GM19043 (cell line): ENCODE data around the gene ADARB1.

Source experiments
- ATAC-seq: cut with Tn5 transposase; IDR thresholded peaks from one replicate; pipeline ENCODE4 v1.9.1; 2021; ENCODE audit warnings: low read depth; ENCODE audit not compliant: unreplicated experiment

The ADARB1 gene

DNA sequence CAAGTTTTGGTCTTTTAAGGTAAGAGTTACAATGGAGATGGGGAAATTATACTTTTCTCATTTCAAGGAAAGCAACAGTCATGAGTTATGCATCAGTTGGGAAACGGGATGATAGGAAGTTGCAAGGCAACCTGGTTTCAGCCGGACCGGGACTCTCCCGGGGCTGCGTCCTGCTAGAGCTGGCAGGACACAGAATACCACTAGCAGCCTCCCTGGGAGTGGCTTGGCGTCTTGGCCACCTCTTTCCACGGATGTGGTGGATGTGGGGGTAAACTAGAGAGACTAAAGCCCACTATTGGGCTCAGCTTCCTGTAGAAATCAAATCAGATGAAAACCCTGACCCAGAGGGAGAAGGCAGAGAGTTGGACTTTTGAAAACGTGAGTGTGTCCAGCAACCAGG is 71.9 kb downstream of the ADARB1 start:
- no peak for ATAC-seq

DNA sequence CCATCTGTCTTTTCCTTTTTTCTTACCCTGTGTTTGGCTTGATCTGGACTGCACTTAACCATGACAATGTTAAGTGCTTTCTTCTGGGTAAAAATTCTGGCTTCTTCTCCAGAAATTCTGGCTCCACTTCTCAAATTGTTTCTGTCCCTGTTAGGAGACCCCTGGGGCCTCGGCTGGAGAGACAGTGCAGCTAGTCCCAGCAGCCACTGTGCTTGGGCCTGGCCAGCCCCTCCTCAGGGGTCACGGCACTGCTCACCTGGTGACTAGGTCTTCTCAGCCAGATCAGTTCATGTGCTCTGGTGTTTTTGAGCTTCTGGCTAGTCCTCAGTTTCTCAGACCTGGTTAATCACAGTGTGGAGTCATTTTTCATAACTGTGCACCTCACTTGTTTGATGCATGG is 72.4 kb downstream of the ADARB1 start:
- ATAC-seq = no peak

DNA sequence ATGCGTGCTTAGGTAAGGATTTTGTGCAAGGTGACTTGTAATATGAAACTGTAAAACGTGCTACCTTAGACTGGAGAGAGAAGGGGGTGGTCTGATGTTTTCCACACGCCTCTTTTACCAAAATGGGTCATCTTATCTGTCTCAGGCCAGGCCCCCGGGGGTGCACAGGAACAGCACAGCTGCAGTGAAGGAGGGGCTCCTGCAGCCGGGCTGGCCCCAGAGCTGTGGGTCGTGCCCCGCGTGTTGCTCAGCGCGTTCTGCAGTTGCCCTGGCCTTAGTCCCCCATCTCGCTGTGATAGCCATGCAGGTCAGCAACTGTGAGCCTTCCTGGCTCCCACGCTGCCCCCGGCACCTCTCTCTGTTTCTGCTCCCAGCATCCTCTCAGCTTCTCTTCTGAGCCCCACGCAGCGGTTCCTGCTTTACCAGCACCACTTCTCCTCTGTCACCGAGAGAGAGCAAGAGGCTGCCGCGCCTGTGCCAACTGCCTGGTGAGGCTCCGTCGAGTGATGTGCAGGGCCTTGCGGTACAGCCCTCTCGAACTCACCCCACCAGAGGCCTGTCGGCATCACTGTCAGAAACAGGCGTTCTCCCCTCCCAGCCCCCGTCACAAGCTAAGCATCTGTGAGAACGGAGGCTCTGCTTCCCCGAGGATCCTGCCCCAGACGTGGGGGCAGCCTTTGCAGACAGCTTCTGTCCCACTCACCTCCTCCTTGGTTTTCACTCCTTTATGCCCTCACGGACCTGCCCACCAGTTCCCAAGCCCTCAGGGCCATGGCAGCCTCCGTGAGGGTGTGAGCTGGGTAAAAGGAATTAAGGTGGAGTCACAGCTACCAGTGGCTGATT is 73.3 kb downstream of the ADARB1 start:
- no peak for ATAC-seq

DNA sequence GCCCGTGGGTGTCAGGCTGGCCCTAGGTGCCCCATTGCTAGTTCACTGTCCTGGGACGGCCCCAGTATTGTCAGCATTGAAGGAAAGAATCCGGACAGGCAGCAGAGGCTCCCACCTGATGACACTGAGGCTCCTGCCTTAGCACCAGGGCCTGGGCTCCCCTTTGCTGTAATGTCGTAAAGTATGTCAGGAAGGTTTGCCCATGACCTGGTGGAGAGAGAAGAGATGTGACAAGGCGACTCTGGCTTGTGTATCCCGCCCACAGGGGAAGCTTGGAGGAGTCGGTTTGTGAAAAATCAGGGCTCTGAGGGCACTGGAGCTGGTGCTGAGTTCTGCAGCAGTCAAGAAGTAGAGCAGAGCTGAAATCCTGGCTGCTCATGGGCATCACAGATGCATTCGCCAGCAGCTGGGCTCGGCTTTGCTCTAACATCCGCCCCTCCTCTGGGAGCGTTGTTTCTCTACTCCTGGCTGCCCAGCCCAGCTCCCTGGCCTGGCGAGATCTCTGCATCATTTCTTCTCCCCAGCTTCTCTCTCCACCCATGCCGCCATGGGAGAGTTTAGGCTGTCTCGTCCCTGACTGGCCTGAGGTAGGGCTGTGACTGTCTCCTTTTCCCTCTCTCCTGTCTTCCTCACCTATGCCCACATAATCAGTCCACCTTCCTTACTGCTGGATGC is 74.1 kb downstream of the ADARB1 start:
- no peak for ATAC-seq

DNA sequence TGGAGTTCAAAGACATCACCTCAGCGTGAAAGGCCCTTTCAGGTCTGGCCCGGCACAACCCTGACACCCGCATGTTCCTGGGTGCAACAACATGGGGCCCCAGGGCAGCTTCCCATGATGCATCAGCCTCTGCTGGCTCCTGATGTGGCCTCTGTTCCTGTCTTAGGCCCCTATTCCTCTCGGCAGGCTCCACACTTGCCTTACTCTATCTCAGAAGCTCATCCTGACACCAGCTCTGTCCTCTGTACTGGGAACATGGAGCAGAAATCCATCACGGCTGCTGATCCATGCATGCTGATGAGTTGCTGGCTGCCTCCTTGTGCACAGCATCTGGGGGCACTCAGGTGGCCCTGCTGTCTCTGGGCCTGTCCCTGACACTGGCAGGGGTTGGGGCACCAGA is 74.6 kb downstream of the ADARB1 start:
- no peak for ATAC-seq

DNA sequence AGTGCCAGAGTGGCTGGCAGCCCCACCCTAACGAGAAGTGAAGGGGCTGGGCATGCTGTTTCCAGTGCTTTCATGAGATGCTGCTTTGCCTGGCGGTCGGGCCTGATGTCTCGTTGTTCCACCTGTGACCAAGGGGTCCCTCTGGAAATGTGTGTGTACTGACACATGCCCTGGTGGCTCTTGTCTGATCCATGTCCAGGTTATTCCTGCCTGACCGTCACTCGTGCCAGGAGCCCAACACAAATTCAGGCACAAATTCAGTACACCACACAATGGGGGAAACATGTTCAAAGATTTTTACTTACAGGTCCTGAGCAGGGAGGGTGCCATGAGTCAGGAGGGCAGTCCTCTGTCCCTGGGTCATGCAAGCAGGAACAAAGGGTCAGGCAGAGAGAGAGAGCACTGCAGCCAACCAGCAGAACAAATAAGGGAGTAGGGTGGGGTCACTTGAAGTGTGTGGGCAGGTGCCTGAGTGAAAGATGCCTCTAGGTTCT is 76.3 kb downstream of the ADARB1 start:
- no peak for ATAC-seq

DNA sequence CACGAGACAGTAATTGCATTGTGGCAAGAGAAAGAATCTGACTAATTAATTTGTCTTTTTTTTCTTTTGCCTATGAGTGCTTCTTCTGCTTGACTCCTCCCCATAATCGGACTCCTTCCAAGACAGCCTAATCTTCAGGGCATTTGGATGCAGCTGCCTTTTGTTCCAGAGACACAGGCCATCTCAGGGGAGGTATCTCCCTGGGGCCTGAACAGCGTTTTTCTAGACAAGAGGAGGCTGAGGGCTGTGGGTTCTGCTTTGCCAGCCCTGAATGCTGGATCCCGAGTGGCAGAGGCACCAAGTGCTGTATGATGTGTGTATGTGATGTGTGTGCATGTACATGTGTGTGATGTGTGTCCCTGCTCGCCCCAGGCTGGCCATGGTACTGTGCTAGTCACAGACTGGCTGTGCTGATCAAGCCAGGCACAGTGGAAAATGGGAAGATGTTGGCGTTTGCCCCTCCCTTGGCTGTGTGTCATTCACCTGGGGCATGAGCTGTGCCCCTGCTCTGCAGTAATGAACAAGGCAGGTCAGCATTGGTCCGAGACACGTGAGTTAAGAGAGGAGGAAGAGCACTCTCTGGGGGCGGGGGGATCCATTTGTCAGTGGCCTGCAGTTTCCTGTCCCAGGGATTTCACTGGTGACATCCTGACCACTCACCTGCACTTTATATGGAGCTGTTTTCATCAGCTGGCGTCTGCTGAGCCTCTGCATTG is 77.2 kb downstream of the ADARB1 start:
- ATAC-seq = no peak

DNA sequence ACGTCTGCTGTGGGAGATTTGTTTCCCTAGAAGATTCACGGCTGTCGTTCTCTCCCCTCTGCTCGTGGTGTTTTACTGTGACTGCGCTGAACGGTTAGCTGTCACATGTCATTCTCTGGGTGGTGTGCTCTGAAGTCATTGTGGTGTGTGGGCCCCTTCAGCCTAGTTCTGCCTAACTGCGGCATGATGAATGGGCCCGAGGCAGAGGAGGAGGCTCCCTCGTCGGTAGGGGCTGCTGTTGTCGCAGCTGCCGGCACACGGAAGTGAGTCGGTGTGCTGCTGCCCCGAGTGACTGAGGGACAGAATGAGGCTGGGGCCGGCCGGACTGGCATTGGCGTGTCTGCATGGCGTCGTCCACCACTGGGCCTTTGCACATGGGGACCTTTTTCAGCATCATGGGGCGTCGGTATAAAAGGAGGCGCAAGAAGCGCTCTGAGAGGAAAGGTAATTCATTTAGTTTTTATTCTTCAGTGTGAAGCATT is 77.9 kb downstream of the ADARB1 start:
- ATAC-seq = no peak

DNA sequence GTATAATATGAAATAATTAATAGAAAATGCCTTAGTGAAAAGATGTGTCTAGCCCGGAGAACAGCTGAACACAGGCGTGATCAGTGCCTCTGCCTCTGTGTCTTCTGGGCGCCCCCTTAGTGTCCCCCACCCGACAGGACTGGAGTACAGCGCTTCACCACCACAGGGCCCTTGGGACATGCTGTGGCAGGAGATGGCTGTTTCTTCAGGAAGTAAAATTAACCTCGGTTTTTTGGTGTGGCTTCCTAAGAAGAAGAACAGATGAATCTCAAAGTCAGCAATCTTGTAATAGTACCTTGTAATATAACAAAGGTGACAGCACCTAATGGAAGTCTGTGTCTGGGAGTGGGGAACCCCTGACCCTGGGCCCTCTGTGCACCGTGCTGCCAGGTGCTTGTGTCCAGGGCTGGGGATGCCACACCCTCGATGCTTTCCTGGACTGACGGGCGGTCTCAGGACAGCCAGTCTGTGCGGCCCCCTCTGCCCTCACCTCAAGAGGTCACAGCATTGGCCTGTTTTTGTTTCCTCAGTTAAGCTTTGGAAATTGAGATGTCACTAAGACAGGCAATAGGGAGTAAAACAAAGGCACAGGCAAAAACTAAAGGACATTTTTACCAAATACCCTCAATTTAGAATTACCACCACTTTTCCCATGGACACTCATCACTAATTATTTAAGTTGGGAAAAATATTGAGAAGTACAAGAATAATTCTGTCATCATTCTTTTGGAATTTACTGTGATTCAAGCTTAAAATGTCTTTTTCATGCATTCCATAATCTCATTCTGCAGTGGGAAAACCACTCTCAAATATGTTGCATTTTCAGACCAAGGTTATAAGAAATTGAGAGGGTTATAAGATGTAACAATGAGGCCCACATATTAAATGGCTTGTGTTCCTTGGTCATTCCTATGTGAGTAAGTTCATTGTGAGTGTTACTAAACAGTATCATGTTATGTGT is 79.3 kb downstream of the ADARB1 start:
- ATAC-seq = no peak

DNA sequence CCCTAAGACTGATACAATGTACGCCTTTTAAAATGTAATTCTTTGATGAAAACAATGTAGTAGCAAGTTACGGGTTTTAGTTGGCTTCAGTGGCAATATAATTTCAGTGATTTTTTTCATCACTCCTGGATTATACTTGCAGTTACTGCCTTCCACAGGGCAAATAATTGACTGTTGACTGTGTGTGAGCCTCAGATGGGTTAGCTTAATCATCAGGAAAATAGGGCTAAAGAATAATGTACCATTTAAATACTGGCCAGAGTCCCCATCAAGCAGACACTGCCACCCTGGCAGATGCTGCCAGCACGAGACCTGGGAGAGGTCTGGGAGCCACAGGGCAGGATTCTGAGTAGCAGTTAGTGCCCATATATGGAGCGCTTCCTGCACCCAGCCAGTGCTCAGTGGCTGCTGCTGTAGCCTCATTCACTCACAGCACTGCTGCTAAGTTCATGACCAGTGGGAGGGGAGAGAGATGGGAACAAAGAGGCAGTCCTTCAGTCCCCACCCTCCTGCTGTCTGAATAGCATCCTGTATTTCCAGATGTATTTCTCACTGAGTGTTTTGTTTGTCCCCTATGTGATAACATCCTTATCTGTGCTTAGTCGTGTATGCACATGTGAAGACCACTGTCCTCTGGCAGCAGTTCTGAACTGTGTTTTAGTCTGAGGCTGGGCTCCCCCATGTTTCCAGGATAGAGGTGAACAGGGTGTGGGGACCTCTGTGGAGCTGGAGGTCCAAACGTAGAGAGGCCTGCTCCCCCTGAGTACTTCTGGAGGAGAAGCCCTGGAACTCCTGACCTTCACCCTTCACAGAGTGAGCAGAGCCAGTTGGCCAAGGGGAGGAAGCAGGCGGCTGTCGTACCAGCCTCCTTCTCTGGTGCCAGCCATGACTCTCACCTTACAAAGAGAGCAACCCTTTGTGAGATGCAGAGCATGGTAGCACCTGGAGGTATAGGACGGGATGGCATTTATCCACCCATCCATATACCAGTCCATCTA is 80.4 kb downstream of the ADARB1 start:
- ATAC-seq = no peak

DNA sequence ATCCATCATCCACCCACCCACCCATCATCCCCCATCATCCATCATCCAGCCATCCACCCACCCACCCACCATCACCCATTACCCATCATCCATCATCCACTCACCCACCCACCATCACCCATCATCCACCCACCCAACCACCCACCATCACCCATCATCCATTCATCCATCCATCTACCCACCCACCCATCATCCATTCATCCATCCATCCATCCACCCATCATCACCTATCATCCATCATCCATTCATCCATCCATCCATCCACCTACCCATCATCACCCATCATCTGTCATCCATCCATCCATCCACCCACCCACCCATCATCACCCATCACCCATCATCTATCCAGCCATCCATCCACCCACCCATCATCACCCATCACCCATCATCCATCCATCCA is 81.5 kb downstream of the ADARB1 start:
- no peak for ATAC-seq

DNA sequence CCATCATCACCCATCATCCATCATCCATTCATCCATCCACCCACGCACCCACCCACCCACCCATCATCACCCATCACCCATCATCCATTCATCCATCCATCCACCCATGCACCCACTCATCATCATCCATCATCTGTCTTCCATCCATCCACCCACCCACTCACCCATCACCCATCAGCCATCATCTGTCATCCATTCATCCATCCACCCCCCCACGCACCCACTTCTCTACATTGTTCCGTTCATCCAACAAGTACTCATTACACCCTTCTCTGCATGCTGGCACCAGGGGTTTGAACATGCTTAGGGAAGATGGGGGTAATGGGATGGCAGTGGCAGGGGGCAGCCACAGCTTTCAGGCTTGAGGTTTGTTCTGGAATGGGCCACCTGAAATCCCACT is 82.1 kb downstream of the ADARB1 start:
- ATAC-seq = no peak

DNA sequence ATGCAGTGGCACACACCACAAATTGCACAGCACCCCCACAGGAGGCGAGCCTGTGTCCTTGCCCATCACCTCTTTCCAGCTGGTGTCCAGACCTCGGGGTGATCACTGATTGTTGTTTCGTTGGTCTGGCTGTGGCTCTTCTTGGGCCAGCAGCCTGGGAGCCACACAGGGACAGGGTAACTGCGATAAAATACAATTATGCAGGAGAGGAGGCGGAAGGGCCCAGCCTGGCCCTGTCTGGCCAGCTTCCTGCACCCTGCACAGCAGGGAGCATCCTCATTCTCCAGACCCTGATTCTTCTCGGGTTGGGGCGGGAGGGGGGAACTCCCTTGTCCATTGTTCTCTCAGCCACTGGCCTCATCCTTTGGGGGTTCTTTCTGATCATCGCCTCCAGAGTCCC is 83.6 kb downstream of the ADARB1 start:
- ATAC-seq = no peak

DNA sequence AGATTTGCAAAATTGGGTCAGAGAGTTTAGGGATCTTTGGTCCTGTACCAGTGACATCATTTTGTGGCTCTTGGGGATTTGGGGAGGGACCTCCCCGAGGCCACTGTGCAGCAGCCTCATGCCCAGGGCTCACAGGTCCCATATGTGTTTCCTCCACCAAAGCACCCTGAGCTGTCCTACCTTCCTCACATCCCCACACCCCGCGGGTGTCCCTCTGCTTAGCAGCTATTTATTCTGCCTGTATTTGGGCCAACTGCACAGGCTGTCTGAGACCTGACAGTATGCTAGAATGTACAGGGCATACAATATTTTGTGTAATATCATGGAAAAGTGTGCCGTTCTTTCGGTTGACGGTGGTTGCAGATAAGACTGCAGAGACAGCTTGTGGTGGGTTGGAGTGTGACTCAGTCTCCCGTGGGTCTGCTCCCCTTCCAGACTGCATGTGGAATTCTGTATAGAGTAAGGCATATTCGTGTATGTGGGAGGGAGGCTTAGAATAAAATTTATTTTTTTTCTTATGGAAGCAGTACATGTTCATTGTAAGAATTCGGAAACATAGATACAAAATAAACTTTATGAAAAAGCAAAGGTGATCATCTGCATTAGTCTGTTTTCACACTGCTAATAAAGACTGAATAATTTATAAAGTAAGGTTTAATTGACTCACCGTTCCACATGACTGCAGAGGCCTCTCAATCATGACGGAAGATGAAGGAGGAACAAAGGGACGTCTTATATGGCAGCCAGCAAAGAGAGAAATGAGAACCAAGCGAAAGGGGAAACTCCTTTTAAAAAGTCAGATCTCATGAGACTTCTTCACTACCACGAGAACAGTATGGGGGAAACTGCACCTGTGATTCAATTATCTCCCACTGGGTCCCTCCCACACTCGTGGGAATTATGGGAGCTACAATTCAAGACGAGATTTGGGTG is 84.4 kb downstream of the ADARB1 start:
- no peak for ATAC-seq

DNA sequence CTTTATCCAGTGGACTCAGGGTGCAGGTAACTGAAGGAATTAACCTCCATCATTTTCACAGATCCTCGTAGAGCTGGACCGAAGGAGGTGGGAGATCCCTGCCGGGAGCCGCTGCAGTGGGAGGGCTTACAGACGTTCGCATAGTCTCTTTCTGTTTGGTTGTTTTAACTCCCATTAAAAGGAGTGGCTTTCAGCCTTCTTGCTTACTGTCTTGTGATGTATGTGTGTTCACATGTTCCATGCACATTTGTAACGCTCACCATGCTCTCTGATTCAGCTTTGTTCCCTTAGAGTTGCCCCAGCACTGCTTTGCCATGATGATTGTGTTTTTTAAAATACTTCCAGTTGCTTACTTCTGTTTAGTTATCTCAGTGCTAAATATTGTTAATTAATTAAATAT is 85.8 kb downstream of the ADARB1 start:
- ATAC-seq = no peak

DNA sequence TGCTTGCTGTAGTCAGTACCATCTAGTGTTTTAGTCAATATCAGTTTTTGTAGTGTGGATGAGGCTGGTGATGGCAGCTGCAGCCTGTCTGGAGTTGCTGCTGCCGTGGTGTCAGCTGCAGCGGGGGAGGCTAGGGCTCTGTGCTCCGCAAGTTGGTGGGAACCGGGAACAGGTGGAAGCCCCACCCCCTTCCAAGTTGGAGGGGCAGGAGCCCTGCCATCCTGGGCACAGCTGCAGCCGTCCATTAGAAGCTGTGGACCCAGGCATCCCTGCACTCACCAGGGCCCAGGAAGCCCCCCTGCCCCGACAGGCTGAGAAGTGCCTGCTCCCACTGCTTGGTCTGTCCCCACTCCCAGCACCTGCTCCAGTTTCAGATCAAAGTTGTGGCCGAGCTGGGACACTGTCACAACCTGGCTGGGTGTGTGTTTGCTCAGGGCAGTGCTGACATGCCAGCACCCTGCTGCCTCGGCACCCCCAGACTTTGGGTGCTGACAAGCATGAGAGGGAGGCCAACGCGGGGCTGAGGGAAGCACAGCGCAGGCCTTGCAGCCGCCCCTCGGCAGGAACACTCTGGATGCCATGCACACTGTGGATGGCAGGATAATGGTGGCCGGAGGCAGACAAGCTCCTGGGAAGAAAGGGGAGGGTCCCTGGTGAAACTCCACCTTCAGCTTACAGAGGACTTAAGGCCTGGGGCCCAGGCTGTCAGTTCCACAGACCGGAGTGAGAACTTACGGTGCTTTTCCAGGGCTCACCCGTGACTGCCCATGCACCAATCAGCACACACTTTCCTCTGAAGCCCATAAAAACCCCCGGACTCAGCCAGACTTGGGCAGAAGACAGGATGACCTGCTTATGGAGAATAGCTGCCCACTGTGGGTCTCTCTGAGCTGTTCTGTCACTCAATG is 86.9 kb downstream of the ADARB1 start:
- ATAC-seq = no peak

DNA sequence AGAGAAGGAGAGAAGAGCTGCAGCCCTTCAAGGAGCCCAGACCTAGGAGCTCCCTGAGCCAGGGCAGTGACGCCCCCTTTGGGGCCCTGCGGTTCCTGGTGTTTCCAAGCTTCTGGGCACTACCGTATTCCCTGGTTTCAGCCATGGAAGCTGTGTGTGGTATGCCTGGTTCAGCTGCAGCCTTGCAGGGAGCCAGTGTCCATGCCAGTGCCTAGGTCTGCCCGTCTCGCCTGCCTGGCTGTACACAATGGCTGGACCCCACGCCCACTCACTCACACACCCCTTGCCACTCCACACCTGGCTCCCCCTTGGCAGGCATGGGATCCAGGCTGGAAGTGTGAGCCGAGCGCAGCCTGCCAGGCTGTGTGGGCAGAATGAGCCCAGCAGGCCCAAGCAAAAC is 87.7 kb downstream of the ADARB1 start:
- ATAC-seq = no peak
